IMR-90 (cell line): ENCODE results near the gene KCTD5. TPM values are rescaled to one million over a fixed set of nuclear protein-coding genes. Genes with fewer than 3 reads are reported as not detected.

Experiments
- ATAC-seq: fragments of 200-7000 bp; cut with Tn5 transposase; 2 replicates; pipeline ENCODE4 v1.9.1; 2020; ENCODE audit warnings: low read depth, mild to moderate bottlenecking, moderate library complexity
- BruUV-seq: library from RNA; stranded (reverse); fragments of 400-500 nt; replicated peaks from 2 replicates; lab custom pipeline; 2021; lab: Mats Ljungman, UMichigan
- CTCF ChIA-PET: fragments of 300-600 bp; formaldehyde crosslinking; extraction: SDS; loops from one replicate; lab custom pipeline; 2021; ENCODE audit warnings: antibody characterized with exemption; lab: Yijun Ruan, JAX
- POLR2A ChIA-PET: fragments of 300-600 bp; sonication (Branson Sonifier 250); formaldehyde crosslinking; loops from one replicate; lab custom pipeline; 2022; ENCODE audit warnings: antibody characterized with exemption; ENCODE audit not compliant: unreplicated experiment; lab: Charles Lee
- DNase-seq: peaks from one replicate; pipeline ENCODE4 v3.0.0; 2013
- H2AFZ ChIP-seq: replicated peaks from 2 replicates; pipeline ENCODE3; 2013; ENCODE audit warnings: low read length, mild to moderate bottlenecking; ENCODE audit not compliant: poor library complexity
- H2AK5ac ChIP-seq: 2 replicates; pipeline ENCODE4 v1.6.1; 2013; ENCODE audit warnings: low read depth, low read length, inconsistent platforms
- H2AK9ac ChIP-seq: replicated peaks from 2 replicates; pipeline ENCODE3; 2013; ENCODE audit warnings: mild to moderate bottlenecking, low read depth, low read length, moderate library complexity; ENCODE audit not compliant: poor library complexity
- H2BK120ac ChIP-seq: 2 replicates; pipeline ENCODE4 v1.6.1; 2013; ENCODE audit warnings: low read depth, low read length, inconsistent platforms
- H2BK15ac ChIP-seq: 3 replicates; pipeline ENCODE4 v1.6.1; 2013; ENCODE audit warnings: low read depth, low read length, inconsistent platforms
- H2BK20ac ChIP-seq: 2 replicates; pipeline ENCODE4 v1.6.1; 2013; ENCODE audit warnings: low read depth, mild to moderate bottlenecking, inconsistent platforms, low read length, moderate library complexity
- H2BK5ac ChIP-seq: 2 replicates; pipeline ENCODE4 v1.6.1; 2013; ENCODE audit warnings: mild to moderate bottlenecking, low read depth, low read length, inconsistent platforms; ENCODE audit not compliant: poor library complexity, severe bottlenecking
- H3K14ac ChIP-seq: replicated peaks from 2 replicates; pipeline ENCODE4 v1.6.1; 2013; ENCODE audit warnings: low read depth, low read length, inconsistent platforms
- H3K18ac ChIP-seq: 2 replicates; pipeline ENCODE4 v1.6.1; 2013; ENCODE audit warnings: low read depth, low read length, control low read depth
- H3K23ac ChIP-seq: 2 replicates; pipeline ENCODE4 v1.6.1; 2013; ENCODE audit warnings: low read depth, low read length, inconsistent platforms
- H3K27ac ChIP-seq: 2 replicates; pipeline ENCODE4 v1.5.1; 2013; ENCODE audit warnings: mild to moderate bottlenecking, control low read depth, low read length; ENCODE audit not compliant: insufficient read depth
- H3K27me3 ChIP-seq: 2 replicates; pipeline ENCODE4 v1.6.1; 2013; ENCODE audit warnings: low read length; ENCODE audit not compliant: control insufficient read depth, insufficient read depth
- H3K36me3 ChIP-seq: 2 replicates; pipeline ENCODE4 v1.6.1; 2013; ENCODE audit warnings: low read length, mixed read lengths; ENCODE audit not compliant: control insufficient read depth, insufficient read depth
- H3K4ac ChIP-seq: 2 replicates; pipeline ENCODE4 v1.6.1; 2013; ENCODE audit warnings: low read depth, low read length, inconsistent platforms
- H3K4me1 ChIP-seq: 2 replicates; pipeline ENCODE4 v1.6.1; 2013; ENCODE audit warnings: low read length, mixed read lengths; ENCODE audit not compliant: control insufficient read depth, insufficient read depth
- H3K4me2 ChIP-seq: 2 replicates; pipeline ENCODE4 v1.6.1; 2013; ENCODE audit warnings: low read depth, mild to moderate bottlenecking, control low read depth, low read length, moderate library complexity
- H3K4me3 ChIP-seq: 2 replicates; pipeline ENCODE4 v1.5.1; 2013; ENCODE audit warnings: low read depth, mild to moderate bottlenecking, control low read depth, low read length, moderate library complexity; ENCODE audit not compliant: insufficient read depth
- H3K56ac ChIP-seq: 2 replicates; pipeline ENCODE4 v1.6.1; 2013; ENCODE audit warnings: low read length, inconsistent platforms; ENCODE audit not compliant: insufficient read depth; ENCODE audit errors: extremely low read depth
- H3K79me1 ChIP-seq, 2 experiments: 2 replicates each; pipeline ENCODE4 v1.6.1; 2013; ENCODE audit warnings: low read length in 2 of 2, inconsistent platforms in 1 of 2, low read depth in 1 of 2
- H3K9ac ChIP-seq: 2 replicates; pipeline ENCODE4 v1.6.1; 2013; ENCODE audit warnings: low read depth, low read length, control low read depth
- H3K9me1 ChIP-seq: 2 replicates; pipeline ENCODE4 v1.6.1; 2013; ENCODE audit warnings: low read length, inconsistent platforms; ENCODE audit not compliant: insufficient read depth
- H3K9me3 ChIP-seq: 2 replicates; pipeline ENCODE4 v1.6.1; 2013; ENCODE audit warnings: low read length; ENCODE audit not compliant: control insufficient read depth, insufficient read depth
- H4K20me1 ChIP-seq: 2 replicates; pipeline ENCODE4 v1.6.1; 2013; ENCODE audit warnings: low read length, inconsistent platforms; ENCODE audit not compliant: insufficient read depth
- H4K5ac ChIP-seq: 2 replicates; pipeline ENCODE4 v1.6.1; 2013; ENCODE audit warnings: mild to moderate bottlenecking, low read depth, low read length, control low read depth
- H4K8ac ChIP-seq, 2 experiments: 2 replicates each; pipeline ENCODE4 v1.6.1; 2013; ENCODE audit warnings: low read depth in 2 of 2, low read length in 2 of 2, control low read depth in 1 of 2, inconsistent platforms in 1 of 2
- H4K91ac ChIP-seq: 2 replicates; pipeline ENCODE4 v1.6.1; 2013; ENCODE audit warnings: low read depth, low read length, inconsistent platforms; ENCODE audit not compliant: insufficient read depth
- BHLHE40 ChIP-seq: fragments of 150-350 bp; IDR thresholded peaks from 2 replicates; pipeline ENCODE4 v1.6.1; 2016; ENCODE audit warnings: mild to moderate bottlenecking, low read depth, low read length
- CEBPB ChIP-seq: IDR thresholded peaks from 2 replicates; pipeline ENCODE4 v1.6.1; 2012; ENCODE audit warnings: low read depth, low read length, improper control_type of control experiment
- CHD1 ChIP-seq: IDR thresholded peaks from 2 replicates; pipeline ENCODE4 v1.6.1; 2012; ENCODE audit warnings: low read depth, low read length, improper control_type of control experiment
- FOS ChIP-seq: fragments of 150-350 bp; IDR thresholded peaks from 2 replicates; pipeline ENCODE4 v1.6.1; 2016; ENCODE audit warnings: low read depth, low read length
- MAFK ChIP-seq: IDR thresholded peaks from 2 replicates; pipeline ENCODE4 v1.6.1; 2012; ENCODE audit warnings: low read depth, low read length, improper control_type of control experiment
- POLR2A ChIP-seq: IDR thresholded peaks from 2 replicates; pipeline ENCODE4 v1.6.1; 2012; ENCODE audit warnings: mild to moderate bottlenecking, low read depth, low read length
- RAD21 ChIP-seq: IDR thresholded peaks from 2 replicates; pipeline ENCODE4 v1.6.1; 2012; ENCODE audit warnings: low read length, improper control_type of control experiment
- RCOR1 ChIP-seq: IDR thresholded peaks from 2 replicates; pipeline ENCODE4 v1.6.1; 2012; ENCODE audit warnings: mild to moderate bottlenecking, low read length, improper control_type of control experiment; ENCODE audit not compliant: insufficient replicate concordance
- WGBS, 2 experiments: methylation state at CpG; one replicate each; pipeline versions ENCODE4 v1.1.5 to v1.1.7; 2013; ENCODE audit warnings: missing lambda C conversion rate in 2 of 2; ENCODE audit not compliant: insufficient read length in 1 of 2; ENCODE audit errors: extremely low coverage in 2 of 2; 5-methylcytosine and 5-hydroxymethylcytosine counted together
- dilution Hi-C: fragments of 300-500 bp; cut with HindIII; formaldehyde crosslinking; loops from one replicate; pipeline ENCODE4 v1.14.3; 2018; ENCODE audit warnings: low sequenced_read_pairs; ENCODE audit not compliant: unreplicated experiment
- in situ Hi-C: fragments of 300-500 bp; cut with MboI; formaldehyde crosslinking; loops from 3 replicates; pipeline ENCODE4 v1.14.3; 2019; ENCODE audit warnings: low sequenced_read_pairs, inconsistent platforms, mixed read lengths
- intact Hi-C: fragments of 100-400 bp; cut with micrococcal nuclease; formaldehyde crosslinking; loops from 2 replicates; pipeline ENCODE4 v1.10.0; 2022
- polyA plus RNA-seq, 3 experiments: library from polyadenylated mRNA; depleted of rRNA; stranded (reverse); fragments of >200 nt; gene quantifications; 2 replicates each; pipeline ENCODE4 v1.2.3, GENCODE V29; 2012; ENCODE audit warnings: low replicate concordance in 1 of 3
- total RNA-seq: library from RNA; depleted of rRNA; stranded (reverse); fragments of >200 nt; gene quantifications from 2 replicates; pipeline ENCODE4 v1.2.3, GENCODE V29; 2012
- TF ChIP-seq, protein P1 (sequence below): fragments of 150-350 bp; IDR thresholded peaks from 2 replicates; pipeline ENCODE4 v1.6.1; 2016; ENCODE audit warnings: low read depth, mild to moderate bottlenecking, low read length, moderate library complexity, borderline replicate concordance

Gene KCTD5
- total and polyA plus RNA-seq, 2 of the 4 experiments (the other 2 are of a cell fraction) = 17.2 to 56.2 TPM

- Histone ChIP-seq H4K91ac (no peak overlapping the region), H4K5ac (no peak overlapping the region), H4K8ac (no peak overlapping the region), H3K36me3 (no peaks in the 10 kb centered on the region), H3K9me3 (no peaks in the 10 kb centered on the region), H3K4me1 (no peaks in the 10 kb centered on the region), H3K56ac (no peak overlapping the region), H3K18ac (no peak overlapping the region), H2AK9ac (no peak overlapping the region), H3K9me1 (no peaks in the 10 kb centered on the region), H3K4me3 (no peak overlapping the region), H4K20me1 (no peaks in the 10 kb centered on the region), H2AFZ (no peak overlapping the region), H3K14ac (no peak overlapping the region), H2AK5ac (no peak overlapping the region), H3K27me3 (no peaks in the 10 kb centered on the region; the same call in 1 of the 2 replicates), H2BK15ac (no peak overlapping the region), H3K4me2 (no peak overlapping the region), H2BK120ac (no peak overlapping the region), H3K79me1 (no peaks in the 10 kb centered on the region), H3K4ac (no peak overlapping the region), H3K27ac (no peak overlapping the region), H2BK5ac (no peak overlapping the region), H3K9ac (no peak overlapping the region), H3K23ac (no peak overlapping the region), H2BK20ac (no peak overlapping the region)
- ATAC-seq (no peak), DNase-seq (no peak)
- CTCF ChIA-PET = no interaction called here
- WGBS, 2 experiments = no CpG with 5 or more reads among the region's 12 CpGs
- intact Hi-C loops = no loop called here
- in situ Hi-C loops = no loop called here
- BruUV-seq = no TSS peak
- dilution Hi-C loops = no loop called here
- no peak for TF ChIP-seq FOS
- TF ChIP-seq RCOR1 = no peak
- no peak for TF ChIP-seq POLR2A
- no peak for TF ChIP-seq CEBPB
- no peak for TF ChIP-seq CHD1
- TF ChIP-seq MAFK = no peak
- TF ChIP-seq BHLHE40 = no peak
- no peak for TF ChIP-seq RAD21
- TF ChIP-seq, protein P1, sequence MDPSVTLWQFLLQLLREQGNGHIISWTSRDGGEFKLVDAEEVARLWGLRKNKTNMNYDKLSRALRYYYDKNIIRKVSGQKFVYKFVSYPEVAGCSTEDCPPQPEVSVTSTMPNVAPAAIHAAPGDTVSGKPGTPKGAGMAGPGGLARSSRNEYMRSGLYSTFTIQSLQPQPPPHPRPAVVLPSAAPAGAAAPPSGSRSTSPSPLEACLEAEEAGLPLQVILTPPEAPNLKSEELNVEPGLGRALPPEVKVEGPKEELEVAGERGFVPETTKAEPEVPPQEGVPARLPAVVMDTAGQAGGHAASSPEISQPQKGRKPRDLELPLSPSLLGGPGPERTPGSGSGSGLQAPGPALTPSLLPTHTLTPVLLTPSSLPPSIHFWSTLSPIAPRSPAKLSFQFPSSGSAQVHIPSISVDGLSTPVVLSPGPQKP = no peak
- POLR2A ChIA-PET = interaction anchor here (0.6 kb wide), 1 partner anchor 25 kb away, joined by 6 read pairs; no protein-coding TSS in a partner anchor
Observed at GRCh38 chr16:2742323-2743006, 60.1 kb downstream of the KCTD5 start.
